Diencephalon (tissue), 1 donor: ENCODE measurements around the gene DLD. TPM values are rescaled to one million over a fixed set of nuclear protein-coding genes. Genes with fewer than 3 reads are reported as not detected.

ENCODE experiments used
- total RNA-seq: library from RNA; depleted of rRNA; stranded (reverse); fragments of >200 nt; gene quantifications from one replicate; pipeline ENCODE4 v1.2.3, GENCODE V29; 2014

DLD gene, protein sequence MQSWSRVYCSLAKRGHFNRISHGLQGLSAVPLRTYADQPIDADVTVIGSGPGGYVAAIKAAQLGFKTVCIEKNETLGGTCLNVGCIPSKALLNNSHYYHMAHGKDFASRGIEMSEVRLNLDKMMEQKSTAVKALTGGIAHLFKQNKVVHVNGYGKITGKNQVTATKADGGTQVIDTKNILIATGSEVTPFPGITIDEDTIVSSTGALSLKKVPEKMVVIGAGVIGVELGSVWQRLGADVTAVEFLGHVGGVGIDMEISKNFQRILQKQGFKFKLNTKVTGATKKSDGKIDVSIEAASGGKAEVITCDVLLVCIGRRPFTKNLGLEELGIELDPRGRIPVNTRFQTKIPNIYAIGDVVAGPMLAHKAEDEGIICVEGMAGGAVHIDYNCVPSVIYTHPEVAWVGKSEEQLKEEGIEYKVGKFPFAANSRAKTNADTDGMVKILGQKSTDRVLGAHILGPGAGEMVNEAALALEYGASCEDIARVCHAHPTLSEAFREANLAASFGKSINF
- 83.3 TPM for total RNA-seq

DNA sequence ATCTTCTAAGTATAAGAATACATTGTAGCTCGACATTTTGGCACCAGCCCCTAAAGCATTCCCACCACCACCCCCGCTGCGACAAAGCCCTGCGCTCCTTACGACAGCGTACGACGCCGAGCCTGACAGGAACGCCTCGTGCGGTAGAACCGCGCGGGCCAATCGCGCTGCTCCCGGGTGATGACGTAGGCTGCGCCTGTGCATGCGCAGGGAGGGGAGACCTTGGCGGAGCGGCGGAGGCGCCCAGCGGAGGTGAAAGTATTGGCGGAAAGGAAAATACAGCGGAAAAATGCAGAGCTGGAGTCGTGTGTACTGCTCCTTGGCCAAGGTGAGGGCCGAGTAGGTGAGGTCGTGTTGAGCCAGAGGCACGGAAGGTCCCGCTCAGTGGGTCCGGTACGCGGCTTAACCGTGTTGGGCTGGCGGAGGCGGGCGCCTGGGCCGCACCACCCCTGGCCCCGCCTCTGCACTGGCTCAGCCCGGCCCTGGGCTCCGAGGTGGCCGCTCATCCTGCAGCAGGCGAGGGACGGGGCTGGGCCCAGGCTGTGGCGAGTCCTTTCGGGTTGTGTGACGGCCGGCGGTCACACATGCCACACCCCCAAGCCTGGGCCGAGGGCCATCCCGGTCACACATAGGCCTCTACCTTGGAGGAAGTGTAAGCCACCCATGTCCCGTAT, at the start of gene DLD:
DLD (plus strand) TSS at position 222 of the 674 bp plus-strand sequence; CDS start at position 290, 68 bp downstream.

Other genes with a start within 250 kb of the DLD start
- 0.69 TPM for gene SLC26A4, start 230.4 kb upstream of the DLD start, total RNA-seq
- 30.0 TPM for gene CBLL1, start 147.0 kb upstream of the DLD start, total RNA-seq
- gene SLC26A3, start 88.0 kb upstream of the DLD start, total RNA-seq: not detected
- gene LAMB1, start 112.0 kb downstream of the DLD start, total RNA-seq: 41.3 TPM
- gene LAMB4, start 239.2 kb downstream of the DLD start, total RNA-seq: 0.92 TPM